A673 (cell line): ENCODE data around the gene VTA1. TPM values are rescaled to one million over a fixed set of nuclear protein-coding genes. Genes with fewer than 3 reads are reported as not detected.

Experiments used
- BruUV-seq: library from RNA; stranded (reverse); fragments of 400-500 nt; replicated peaks from 2 replicates; lab custom pipeline; 2021; lab: Mats Ljungman, UMichigan
- CTCF ChIA-PET: fragments of 300-600 bp; sonication (Branson Sonifier 250); formaldehyde crosslinking; loops from one replicate; lab custom pipeline; 2022; ENCODE audit warnings: antibody characterized with exemption; lab: Charles Lee
- POLR2A ChIA-PET: fragments of 300-600 bp; sonication (Branson Sonifier 250); formaldehyde crosslinking; loops from one replicate; lab custom pipeline; 2022; ENCODE audit warnings: antibody characterized with exemption; ENCODE audit not compliant: low non-redundant PET; lab: Charles Lee
- DNase-seq: peaks from one replicate; pipeline ENCODE4 v3.0.0-alpha.2; 2015; ENCODE audit warnings: low spot score
- H3K27ac ChIP-seq: fragments of 200-600 bp; sonication (generic); 2 replicates; pipeline ENCODE4 v1.5.1; 2016; ENCODE audit warnings: mixed run types, low read depth, mild to moderate bottlenecking, mixed read lengths, antibody characterized with exemption, low read length; ENCODE audit not compliant: poor library complexity, severe bottlenecking
- H3K27me3 ChIP-seq: fragments of 200-600 bp; sonication (generic); replicated peaks from 2 replicates; pipeline ENCODE4 v1.6.1; 2017; ENCODE audit warnings: mixed run types, low read depth, mild to moderate bottlenecking, mixed read lengths, antibody characterized with exemption, low read length; ENCODE audit not compliant: insufficient read depth, poor library complexity
- H3K36me3 ChIP-seq: fragments of 200-600 bp; sonication (generic); 2 replicates; pipeline ENCODE4 v1.6.1; 2016; ENCODE audit warnings: mixed run types, mild to moderate bottlenecking, mixed read lengths, antibody characterized with exemption, low read length; ENCODE audit not compliant: insufficient read depth, poor library complexity, severe bottlenecking
- H3K4me1 ChIP-seq: fragments of 200-600 bp; sonication (generic); 2 replicates; pipeline ENCODE4 v1.6.1; 2017; ENCODE audit warnings: mixed run types, mild to moderate bottlenecking, mixed read lengths, antibody characterized with exemption, low read length; ENCODE audit not compliant: insufficient read depth, poor library complexity, severe bottlenecking
- H3K4me3 ChIP-seq: fragments of 200-600 bp; sonication (generic); 2 replicates; pipeline ENCODE4 v1.5.1; 2016; ENCODE audit warnings: low read depth, mixed run types, mild to moderate bottlenecking, mixed read lengths, low read length; ENCODE audit not compliant: poor library complexity, severe bottlenecking
- H3K9me3 ChIP-seq: fragments of 200-600 bp; sonication (generic); 2 replicates; pipeline ENCODE4 v1.6.1; 2016; ENCODE audit warnings: mixed run types, low read depth, mild to moderate bottlenecking, mixed read lengths, antibody characterized with exemption, low read length; ENCODE audit not compliant: poor library complexity, severe bottlenecking
- CTCF ChIP-seq: fragments of 300-800, 200-600 bp; sonication (generic); conservative IDR thresholded peaks from 2 replicates; pipeline ENCODE4 v1.5.1; 2017; ENCODE audit warnings: low read depth, mild to moderate bottlenecking, antibody characterized with exemption, low read length, moderate library complexity, mixed read lengths
- EZH2 ChIP-seq: fragments of 200-600 bp; sonication (generic); IDR thresholded peaks from 2 replicates; pipeline ENCODE4 v1.6.1; 2017; ENCODE audit warnings: borderline replicate concordance, low read depth, mild to moderate bottlenecking, mixed read lengths, antibody characterized with exemption, low read length; ENCODE audit not compliant: poor library complexity, severe bottlenecking
- intact Hi-C: fragments of 100-400 bp; cut with micrococcal nuclease; formaldehyde crosslinking; loops from one replicate; pipeline ENCODE4 v1.10.0; 2022; ENCODE audit not compliant: unreplicated experiment
- total RNA-seq: library from RNA; stranded (reverse); gene quantifications from 2 replicates; pipeline ENCODE4 v1.2.3, GENCODE V29; 2021

VTA1 gene
- total RNA-seq, 1 experiment from 2014 or later = 75.4 TPM

DNA sequence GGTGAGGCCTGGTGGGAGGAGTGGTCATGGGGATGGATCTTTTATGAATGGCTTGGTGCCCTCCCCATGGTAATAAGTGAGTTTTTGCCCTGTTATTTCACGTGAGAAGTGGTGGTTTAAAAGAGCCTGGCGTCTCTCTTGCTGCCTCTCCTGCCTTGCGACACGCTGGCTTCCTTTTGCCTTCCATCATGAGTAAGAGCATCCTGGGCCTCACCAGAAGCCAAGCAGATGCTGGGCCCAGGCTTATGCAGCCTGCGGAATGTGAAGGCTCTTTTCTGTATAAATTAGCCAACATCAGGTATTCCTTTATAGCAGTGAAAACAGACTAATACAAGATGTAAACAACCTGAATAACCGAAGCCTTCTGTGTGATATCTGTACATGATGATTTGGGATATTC, 27.6 kb downstream of the VTA1 start:
- Histone ChIP-seq H3K27me3 (no peaks in the 10 kb centered on the region), H3K9me3 (peaks cover 6% of the 10 kb centered on the region), H3K36me3 (peaks cover 37% of the 10 kb centered on the region), H3K4me1 (no peaks in the 10 kb centered on the region), H3K27ac (no peak overlapping the region), H3K4me3 (no peak overlapping the region)
- TF ChIP-seq EZH2 (no peak), CTCF (no peak)
- BruUV-seq = no TSS peak
- POLR2A ChIA-PET = no interaction called here
- DNase-seq = no peak
- CTCF ChIA-PET = no interaction called here
- intact Hi-C loops = no loop called here

DNA sequence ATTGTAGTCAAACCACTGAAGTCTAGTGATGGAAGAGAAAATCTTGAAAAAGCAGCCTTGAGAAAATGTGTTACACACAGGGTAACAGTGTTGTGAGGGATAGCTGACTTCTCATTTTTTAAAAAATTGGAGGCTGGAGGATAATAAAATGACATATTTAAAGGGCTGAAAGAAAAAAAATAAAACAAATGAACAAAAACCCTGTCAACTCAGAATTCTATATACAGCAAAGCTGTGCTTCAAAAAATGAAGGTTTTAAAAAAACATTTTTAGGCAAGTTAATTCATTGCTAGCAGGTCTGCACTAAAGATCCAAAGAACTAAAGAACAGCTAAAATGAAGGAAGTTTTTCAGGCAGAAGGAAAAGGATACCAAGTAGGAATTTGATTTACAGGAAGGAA, 31.1 kb downstream of the VTA1 start:
- H3K27ac ChIP-seq = no peak overlapping the region
- BruUV-seq = no TSS peak
- CTCF ChIA-PET = no interaction called here
- DNase-seq = no peak
- H3K9me3 ChIP-seq = peaks cover 6% of the 10 kb centered on the region
- H3K4me3 ChIP-seq = no peak overlapping the region
- H3K4me1 ChIP-seq = no peaks in the 10 kb centered on the region
- POLR2A ChIA-PET = interaction anchor here (0.6 kb wide), 1 partner anchor 21 kb away, joined by 3 read pairs; no protein-coding TSS in a partner anchor
- TF ChIP-seq CTCF (no peak), EZH2 (no peak)
- H3K27me3 ChIP-seq = no peaks in the 10 kb centered on the region
- peaks cover 18% of the 10 kb centered on the region for H3K36me3 ChIP-seq
- intact Hi-C loops = no loop called here

- Histone ChIP-seq H3K36me3 (peaks cover 7% of the 10 kb centered on the region), H3K27me3 (no peaks in the 10 kb centered on the region), H3K4me1 (peaks cover 8% of the 10 kb centered on the region), H3K9me3 (peaks cover 6% of the 10 kb centered on the region), H3K27ac (no peak overlapping the region), H3K4me3 (no peak overlapping the region)
- DNase-seq = no peak
- TF ChIP-seq EZH2 (no peak), CTCF (no peak)
- ChIA-PET CTCF (no interaction called here), POLR2A (no interaction called here)
- intact Hi-C loops = no loop called here
- no TSS peak for BruUV-seq
These were observed 34.9 kb downstream of the VTA1 start for GRCh38 chr6:142182004-142182403.
